Measurements from ENCODE around the gene HTT.

DNA sequence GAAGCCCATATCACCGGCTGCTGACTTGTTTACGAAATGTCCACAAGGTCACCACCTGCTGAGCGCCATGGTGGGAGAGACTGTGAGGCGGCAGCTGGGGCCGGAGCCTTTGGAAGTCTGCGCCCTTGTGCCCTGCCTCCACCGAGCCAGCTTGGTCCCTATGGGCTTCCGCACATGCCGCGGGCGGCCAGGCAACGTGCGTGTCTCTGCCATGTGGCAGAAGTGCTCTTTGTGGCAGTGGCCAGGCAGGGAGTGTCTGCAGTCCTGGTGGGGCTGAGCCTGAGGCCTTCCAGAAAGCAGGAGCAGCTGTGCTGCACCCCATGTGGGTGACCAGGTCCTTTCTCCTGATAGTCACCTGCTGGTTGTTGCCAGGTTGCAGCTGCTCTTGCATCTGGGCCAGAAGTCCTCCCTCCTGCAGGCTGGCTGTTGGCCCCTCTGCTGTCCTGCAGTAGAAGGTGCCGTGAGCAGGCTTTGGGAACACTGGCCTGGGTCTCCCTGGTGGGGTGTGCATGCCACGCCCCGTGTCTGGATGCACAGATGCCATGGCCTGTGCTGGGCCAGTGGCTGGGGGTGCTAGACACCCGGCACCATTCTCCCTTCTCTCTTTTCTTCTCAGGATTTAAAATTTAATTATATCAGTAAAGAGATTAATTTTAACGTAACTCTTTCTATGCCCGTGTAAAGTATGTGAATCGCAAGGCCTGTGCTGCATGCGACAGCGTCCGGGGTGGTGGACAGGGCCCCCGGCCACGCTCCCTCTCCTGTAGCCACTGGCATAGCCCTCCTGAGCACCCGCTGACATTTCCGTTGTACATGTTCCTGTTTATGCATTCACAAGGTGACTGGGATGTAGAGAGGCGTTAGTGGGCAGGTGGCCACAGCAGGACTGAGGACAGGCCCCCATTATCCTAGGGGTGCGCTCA lies 165.8 kb downstream of the HTT start:
- TF ChIP-seq CTCF (IDR thresholded peaks at IDR 0.05), result no peak
- TF ChIP-seq POLR2AphosphoS5 (IDR thresholded peaks at IDR 0.05), result no peak

Data from suprapubic skin (tissue), 3 donors.